Neural cell (in vitro differentiated cells): ENCODE measurements around the gene ANKRD28. TPM values are rescaled to one million over a fixed set of nuclear protein-coding genes. Genes with fewer than 3 reads are reported as not detected.

ENCODE experiments used
- H2AFZ ChIP-seq: fragments of 200-600, 300-800 bp; sonication (generic), shearing (Covaris generic); 2 replicates; pipeline ENCODE4 v1.6.0; 2014; ENCODE audit warnings: low read depth, mild to moderate bottlenecking, antibody characterized with exemption, low read length, moderate library complexity
- H3F3A ChIP-seq: fragments of 200-600 bp; shearing (Covaris generic); 2 replicates; pipeline ENCODE4 v1.6.1; 2016; ENCODE audit warnings: mild to moderate bottlenecking, moderate library complexity, mixed read lengths, antibody characterized with exemption, low read length; ENCODE audit not compliant: insufficient read depth, poor library complexity, severe bottlenecking
- H3K27ac ChIP-seq: fragments of 200-600, 300-800 bp; sonication (generic), shearing (Covaris generic); 2 replicates; pipeline ENCODE4 v1.5.1; 2014; ENCODE audit warnings: mild to moderate bottlenecking, low read length, moderate library complexity
- H3K27me3 ChIP-seq: fragments of 300-800, 200-600 bp; sonication (generic), shearing (Covaris generic); 2 replicates; pipeline ENCODE4 v1.6.0; 2014; ENCODE audit warnings: mild to moderate bottlenecking, low read depth, low read length, moderate library complexity; ENCODE audit not compliant: insufficient read depth
- H3K36me3 ChIP-seq: fragments of 300-800, 200-600 bp; sonication (generic), shearing (Covaris generic); 2 replicates; pipeline ENCODE4 v1.5.1; 2014; ENCODE audit warnings: mild to moderate bottlenecking, antibody characterized with exemption, low read length, moderate library complexity; ENCODE audit not compliant: insufficient read depth
- H3K4me2 ChIP-seq: fragments of 300-800, 200-600 bp; sonication (generic), shearing (Covaris generic); 2 replicates; pipeline ENCODE4 v1.6.0; 2014; ENCODE audit warnings: mild to moderate bottlenecking, low read length
- H3K4me3 ChIP-seq: fragments of 300-800, 200-600 bp; sonication (generic), shearing (Covaris generic); 2 replicates; pipeline ENCODE4 v1.5.1; 2014; ENCODE audit warnings: mild to moderate bottlenecking, low read length, moderate library complexity
- H3K79me2 ChIP-seq: fragments of 200-600 bp; shearing (Covaris generic); replicated peaks from 2 replicates; pipeline ENCODE4 v1.6.0; 2014; ENCODE audit warnings: mild to moderate bottlenecking, low read length, moderate library complexity; ENCODE audit not compliant: insufficient read depth
- H3K9ac ChIP-seq: fragments of 300-800, 200-600 bp; sonication (generic), shearing (Covaris generic); 2 replicates; pipeline ENCODE4 v1.6.1; 2016; ENCODE audit warnings: mild to moderate bottlenecking, low read length, mixed read lengths
- H3K9me2 ChIP-seq: fragments of 200-600 bp; shearing (Covaris generic); 2 replicates; pipeline ENCODE4 v1.6.1; 2016; ENCODE audit warnings: mild to moderate bottlenecking, low read length, mixed read lengths; ENCODE audit not compliant: insufficient read depth
- H3K9me3 ChIP-seq: fragments of 200-600, 300-800 bp; sonication (generic), shearing (Covaris generic); 2 replicates; pipeline ENCODE4 v1.6.1; 2016; ENCODE audit warnings: mild to moderate bottlenecking, mixed run types, low read length, moderate library complexity, mixed read lengths
- H4K20me1 ChIP-seq: fragments of 200-600 bp; shearing (Covaris generic); 2 replicates; pipeline ENCODE4 v1.6.1; 2016; ENCODE audit warnings: mild to moderate bottlenecking, mixed run types; ENCODE audit not compliant: insufficient read depth
- EP300 ChIP-seq: fragments of 450-650 bp; conservative IDR thresholded peaks from 2 replicates; pipeline ENCODE4 v1.6.1; 2014; ENCODE audit warnings: antibody characterized with exemption, mild to moderate bottlenecking, moderate library complexity; ENCODE audit not compliant: poor library complexity, severe bottlenecking
- EZH2 ChIP-seq: fragments of 200-600, 300-800 bp; shearing (Covaris generic), sonication (generic); IDR thresholded peaks from 2 replicates; pipeline ENCODE4 v1.6.1; 2014; ENCODE audit warnings: antibody characterized with exemption, low read length, borderline replicate concordance, mild to moderate bottlenecking; ENCODE audit not compliant: insufficient read depth, poor library complexity, severe bottlenecking
- MXI1 ChIP-seq: fragments of 450-650 bp; conservative IDR thresholded peaks from 2 replicates; pipeline ENCODE4 v1.6.1; 2014; ENCODE audit warnings: antibody characterized with exemption, mild to moderate bottlenecking; ENCODE audit not compliant: poor library complexity, severe bottlenecking
- POLR2AphosphoS5 ChIP-seq: IDR thresholded peaks from 2 replicates; pipeline ENCODE4 v1.6.1; 2012
- RAD21 ChIP-seq: fragments of 450-650 bp; conservative IDR thresholded peaks from 2 replicates; pipeline ENCODE4 v1.6.1; 2014; ENCODE audit warnings: antibody characterized with exemption, mild to moderate bottlenecking, moderate library complexity
- SMC3 ChIP-seq: fragments of 450-650 bp; conservative IDR thresholded peaks from 2 replicates; pipeline ENCODE4 v1.6.1; 2014; ENCODE audit warnings: antibody characterized with exemption, mild to moderate bottlenecking, moderate library complexity; ENCODE audit not compliant: poor library complexity
- TAF1 ChIP-seq: IDR thresholded peaks from 2 replicates; pipeline ENCODE4 v1.6.1; 2012; ENCODE audit warnings: low read depth
- polyA plus RNA-seq: library from polyadenylated mRNA; depleted of rRNA; stranded (reverse); fragments of >200 nt; gene quantifications from 2 replicates; pipeline ENCODE4 v1.2.3, GENCODE V29; 2014
- TF ChIP-seq, protein P1 (sequence below): IDR thresholded peaks from 2 replicates; pipeline ENCODE4 v1.6.1; 2012; ENCODE audit warnings: borderline replicate concordance
- TF ChIP-seq, protein P2 (sequence below): fragments of 450-650 bp; IDR thresholded peaks from 2 replicates; pipeline ENCODE4 v1.5.1; 2014; ENCODE audit warnings: antibody characterized with exemption, mild to moderate bottlenecking, moderate library complexity; ENCODE audit not compliant: poor library complexity, severe bottlenecking

The ANKRD28 gene
- polyA plus RNA-seq, 1 donor from 2014 or later: 101 TPM

DNA sequence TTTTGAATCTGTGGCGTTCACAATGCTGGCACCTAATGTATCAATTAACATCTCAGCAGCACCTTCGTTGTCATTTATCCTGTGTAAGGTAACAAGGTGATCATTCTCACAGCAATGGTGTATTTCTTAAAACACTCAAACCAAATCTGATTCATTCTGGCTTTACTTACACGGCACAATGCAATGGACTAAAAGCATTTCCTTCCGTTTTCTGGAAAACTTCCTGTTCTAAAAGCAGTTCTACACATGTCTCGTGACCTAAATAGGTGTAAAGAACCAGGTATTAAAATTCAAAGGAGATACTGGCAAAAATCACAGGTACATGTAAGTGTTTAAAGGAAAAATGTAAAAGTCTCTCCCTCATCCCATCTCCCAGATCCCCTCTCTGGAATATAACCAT lies 118.5 kb downstream of the ANKRD28 start:
- H2AFZ ChIP-seq: no peak overlapping the region
- H3K79me2 ChIP-seq: no peaks in the 10 kb centered on the region
- no peak overlapping the region for H3K4me3 ChIP-seq
- H3K9ac ChIP-seq: no peak overlapping the region
- TF ChIP-seq TAF1 (no peak), MXI1 (no peak), SMC3 (no peak), POLR2AphosphoS5 (no peak), EZH2 (no peak), EP300 (no peak)
- TF ChIP-seq, protein P1, sequence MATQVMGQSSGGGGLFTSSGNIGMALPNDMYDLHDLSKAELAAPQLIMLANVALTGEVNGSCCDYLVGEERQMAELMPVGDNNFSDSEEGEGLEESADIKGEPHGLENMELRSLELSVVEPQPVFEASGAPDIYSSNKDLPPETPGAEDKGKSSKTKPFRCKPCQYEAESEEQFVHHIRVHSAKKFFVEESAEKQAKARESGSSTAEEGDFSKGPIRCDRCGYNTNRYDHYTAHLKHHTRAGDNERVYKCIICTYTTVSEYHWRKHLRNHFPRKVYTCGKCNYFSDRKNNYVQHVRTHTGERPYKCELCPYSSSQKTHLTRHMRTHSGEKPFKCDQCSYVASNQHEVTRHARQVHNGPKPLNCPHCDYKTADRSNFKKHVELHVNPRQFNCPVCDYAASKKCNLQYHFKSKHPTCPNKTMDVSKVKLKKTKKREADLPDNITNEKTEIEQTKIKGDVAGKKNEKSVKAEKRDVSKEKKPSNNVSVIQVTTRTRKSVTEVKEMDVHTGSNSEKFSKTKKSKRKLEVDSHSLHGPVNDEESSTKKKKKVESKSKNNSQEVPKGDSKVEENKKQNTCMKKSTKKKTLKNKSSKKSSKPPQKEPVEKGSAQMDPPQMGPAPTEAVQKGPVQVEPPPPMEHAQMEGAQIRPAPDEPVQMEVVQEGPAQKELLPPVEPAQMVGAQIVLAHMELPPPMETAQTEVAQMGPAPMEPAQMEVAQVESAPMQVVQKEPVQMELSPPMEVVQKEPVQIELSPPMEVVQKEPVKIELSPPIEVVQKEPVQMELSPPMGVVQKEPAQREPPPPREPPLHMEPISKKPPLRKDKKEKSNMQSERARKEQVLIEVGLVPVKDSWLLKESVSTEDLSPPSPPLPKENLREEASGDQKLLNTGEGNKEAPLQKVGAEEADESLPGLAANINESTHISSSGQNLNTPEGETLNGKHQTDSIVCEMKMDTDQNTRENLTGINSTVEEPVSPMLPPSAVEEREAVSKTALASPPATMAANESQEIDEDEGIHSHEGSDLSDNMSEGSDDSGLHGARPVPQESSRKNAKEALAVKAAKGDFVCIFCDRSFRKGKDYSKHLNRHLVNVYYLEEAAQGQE: no peak
- no peaks in the 10 kb centered on the region for H3F3A ChIP-seq
- H3K9me2 ChIP-seq: no peaks in the 10 kb centered on the region
- H3K4me2 ChIP-seq: no peak overlapping the region
- peaks cover 5% of the 10 kb centered on the region for H3K36me3 ChIP-seq
- H3K27me3 ChIP-seq: no peaks in the 10 kb centered on the region
- no peak overlapping the region for H3K27ac ChIP-seq
- H3K9me3 ChIP-seq: no peaks in the 10 kb centered on the region
- H4K20me1 ChIP-seq: no peaks in the 10 kb centered on the region

DNA sequence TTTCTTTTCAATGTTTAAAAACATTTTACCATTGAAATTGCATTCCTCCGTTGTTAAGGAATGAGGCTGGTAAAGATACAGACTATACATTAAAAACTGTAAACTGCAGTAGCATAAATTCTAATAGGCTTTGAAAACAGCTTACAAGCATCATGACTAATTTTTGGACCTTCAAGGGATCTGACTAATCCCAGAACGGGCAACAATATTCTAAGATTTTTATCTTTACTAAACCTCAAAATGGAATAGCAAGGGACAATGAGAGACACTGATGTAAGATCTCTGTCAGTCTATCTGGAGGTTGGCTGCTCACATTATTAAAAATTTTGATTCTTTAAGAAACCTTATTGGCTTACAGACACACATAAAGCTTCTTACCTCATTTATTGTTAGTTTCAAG lies 121.5 kb downstream of the ANKRD28 start:
- no peaks in the 10 kb centered on the region for H3K27me3 ChIP-seq
- no peak overlapping the region for H3K27ac ChIP-seq
- no peak for TF ChIP-seq POLR2AphosphoS5

DNA sequence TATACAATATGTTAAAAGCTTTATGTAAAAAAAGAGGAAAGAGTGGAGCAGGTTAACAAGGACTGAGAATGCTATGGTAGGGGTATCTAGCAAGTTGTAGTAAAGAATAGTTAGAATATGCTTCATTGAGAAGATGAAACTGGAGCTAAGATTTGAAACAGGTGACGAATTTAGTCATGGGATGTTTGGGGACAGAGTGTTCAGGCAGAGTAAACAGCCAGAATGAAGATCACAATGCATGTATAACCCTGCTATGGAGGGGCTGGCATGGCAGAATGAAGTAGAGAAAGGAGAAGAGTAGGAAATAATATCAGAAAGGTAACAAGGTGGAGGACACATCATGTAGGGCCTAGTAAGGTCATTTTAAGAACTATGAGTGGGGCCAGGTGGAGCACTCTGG lies 124.2 kb downstream of the ANKRD28 start:
- H3K27ac ChIP-seq: no peak overlapping the region
- no peaks in the 10 kb centered on the region for H3K79me2 ChIP-seq
- H3K4me3 ChIP-seq: no peak overlapping the region
- no peak overlapping the region for H3K9ac ChIP-seq
- H3F3A ChIP-seq: no peaks in the 10 kb centered on the region
- no peaks in the 10 kb centered on the region for H3K9me2 ChIP-seq
- H3K4me2 ChIP-seq: no peak overlapping the region
- no peak overlapping the region for H2AFZ ChIP-seq
- no peaks in the 10 kb centered on the region for H3K27me3 ChIP-seq
- H4K20me1 ChIP-seq: no peaks in the 10 kb centered on the region
- H3K9me3 ChIP-seq: no peaks in the 10 kb centered on the region
- H3K36me3 ChIP-seq: peaks cover 5% of the 10 kb centered on the region
- TF ChIP-seq RAD21 (no peak), MXI1 (no peak), TAF1 (no peak), EP300 (no peak), EZH2 (no peak)
- TF ChIP-seq, protein P1: no peak
- TF ChIP-seq, protein P2, sequence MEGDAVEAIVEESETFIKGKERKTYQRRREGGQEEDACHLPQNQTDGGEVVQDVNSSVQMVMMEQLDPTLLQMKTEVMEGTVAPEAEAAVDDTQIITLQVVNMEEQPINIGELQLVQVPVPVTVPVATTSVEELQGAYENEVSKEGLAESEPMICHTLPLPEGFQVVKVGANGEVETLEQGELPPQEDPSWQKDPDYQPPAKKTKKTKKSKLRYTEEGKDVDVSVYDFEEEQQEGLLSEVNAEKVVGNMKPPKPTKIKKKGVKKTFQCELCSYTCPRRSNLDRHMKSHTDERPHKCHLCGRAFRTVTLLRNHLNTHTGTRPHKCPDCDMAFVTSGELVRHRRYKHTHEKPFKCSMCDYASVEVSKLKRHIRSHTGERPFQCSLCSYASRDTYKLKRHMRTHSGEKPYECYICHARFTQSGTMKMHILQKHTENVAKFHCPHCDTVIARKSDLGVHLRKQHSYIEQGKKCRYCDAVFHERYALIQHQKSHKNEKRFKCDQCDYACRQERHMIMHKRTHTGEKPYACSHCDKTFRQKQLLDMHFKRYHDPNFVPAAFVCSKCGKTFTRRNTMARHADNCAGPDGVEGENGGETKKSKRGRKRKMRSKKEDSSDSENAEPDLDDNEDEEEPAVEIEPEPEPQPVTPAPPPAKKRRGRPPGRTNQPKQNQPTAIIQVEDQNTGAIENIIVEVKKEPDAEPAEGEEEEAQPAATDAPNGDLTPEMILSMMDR: no peak

More for the DNA sequence above, 121.5 kb downstream of the ANKRD28 start:
- Histone ChIP-seq H3K9me3 (no peaks in the 10 kb centered on the region), H3K4me3 (no peak overlapping the region), H3F3A (no peaks in the 10 kb centered on the region), H2AFZ (no peak overlapping the region), H4K20me1 (no peaks in the 10 kb centered on the region), H3K4me2 (no peak overlapping the region), H3K79me2 (no peaks in the 10 kb centered on the region), H3K9ac (no peak overlapping the region), H3K9me2 (no peaks in the 10 kb centered on the region), H3K36me3 (peaks cover 5% of the 10 kb centered on the region)
